HG02642 (cell line): ENCODE data around the gene PPP1R14C.

Experiments
- ATAC-seq: cut with Tn5 transposase; IDR thresholded peaks from one replicate; pipeline ENCODE4 v1.9.1; 2021; ENCODE audit warnings: mild to moderate bottlenecking; ENCODE audit not compliant: unreplicated experiment, poor library complexity

PPP1R14C gene

DNA sequence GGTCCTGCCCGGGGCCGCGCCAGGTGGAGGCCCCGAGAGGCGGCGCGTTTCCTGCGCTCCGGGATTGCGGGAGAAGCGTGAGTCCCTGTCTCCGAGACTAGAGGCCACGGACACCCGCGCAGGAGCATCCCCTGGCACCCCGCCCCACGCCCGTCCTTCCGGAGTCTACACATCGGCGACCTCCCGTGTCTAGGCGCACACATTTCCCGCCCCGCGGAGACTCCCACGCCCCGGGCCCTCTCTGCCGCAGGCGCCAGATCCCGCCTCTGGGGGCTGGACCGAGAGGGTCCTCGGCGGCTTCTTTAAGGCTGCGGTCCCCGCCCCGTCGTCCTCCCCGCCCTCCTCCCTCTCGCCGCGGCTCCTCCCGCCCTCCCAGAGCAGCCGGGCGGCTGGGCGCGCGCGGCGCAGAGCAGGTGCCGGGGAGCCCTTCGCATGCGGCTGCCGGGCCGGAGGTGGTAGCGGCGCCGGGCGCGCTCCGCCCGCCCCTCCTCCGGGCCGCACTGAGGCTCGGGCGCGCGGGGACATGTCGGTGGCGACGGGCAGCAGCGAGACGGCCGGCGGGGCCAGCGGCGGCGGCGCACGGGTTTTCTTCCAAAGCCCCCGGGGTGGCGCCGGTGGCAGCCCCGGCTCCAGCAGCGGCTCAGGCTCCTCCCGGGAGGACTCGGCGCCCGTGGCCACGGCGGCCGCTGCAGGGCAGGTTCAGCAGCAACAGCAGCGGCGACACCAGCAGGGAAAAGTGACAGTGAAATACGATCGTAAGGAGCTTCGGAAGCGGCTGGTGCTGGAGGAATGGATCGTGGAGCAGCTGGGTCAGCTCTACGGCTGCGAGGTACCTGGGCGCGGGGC, at the start of gene PPP1R14C:
Gene PPP1R14C, plus strand, starts transcription at position 375 of the 846 bp plus-strand sequence. Its CDS starts 149 bp downstream, at position 524.
- no peak for ATAC-seq

DNA sequence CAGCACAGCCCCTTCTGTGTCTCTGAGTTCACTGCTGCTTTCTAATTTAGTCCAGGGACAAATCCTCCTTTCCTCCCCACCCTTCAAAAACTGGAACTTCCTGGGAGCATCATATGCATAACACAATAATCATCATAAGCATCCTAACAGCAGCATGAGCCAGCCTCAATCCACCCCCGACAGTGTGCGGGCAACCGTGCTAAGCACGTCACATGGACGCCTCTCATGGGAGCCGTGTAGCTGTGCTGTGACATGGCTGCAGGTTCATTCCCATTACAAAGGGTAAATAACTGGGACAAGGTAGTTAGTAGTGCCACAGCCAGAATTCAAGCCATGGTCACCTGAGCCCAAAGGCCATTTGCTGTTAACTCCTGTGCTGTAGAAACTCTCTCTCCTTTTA, 49.4 kb upstream of the PPP1R14C start:
- no peak for ATAC-seq

- no peak for ATAC-seq
These were observed 44.7 kb upstream of the PPP1R14C start for GRCh38 chr6:150098155-150098554.

GRCh38 chr6:150099546-150099945, 43.3 kb upstream of the PPP1R14C start:
- ATAC-seq: no peak

- ATAC-seq: no peak
These were observed 42.9 kb upstream of the PPP1R14C start for GRCh38 chr6:150099953-150100352.

DNA sequence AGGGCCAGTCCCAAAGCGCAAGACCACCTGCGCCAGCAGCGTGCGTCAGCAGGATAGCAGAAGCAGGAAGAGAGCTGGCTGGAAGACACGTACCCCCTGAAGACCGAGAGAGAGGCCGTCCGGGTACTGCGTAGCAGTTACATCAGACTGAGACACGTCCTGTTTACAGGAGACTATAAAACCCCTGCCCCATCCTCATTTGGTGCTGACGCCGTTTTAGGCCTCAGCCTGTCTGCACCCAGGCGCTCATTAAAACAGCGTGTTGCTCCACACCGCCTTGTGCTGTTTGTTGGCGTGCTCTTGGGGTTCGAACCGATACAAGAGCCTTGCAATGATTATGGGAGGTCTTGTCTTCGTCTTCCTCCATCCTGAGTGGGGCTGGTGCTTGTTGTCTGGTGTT, 42.1 kb upstream of the PPP1R14C start:
- no peak for ATAC-seq

DNA sequence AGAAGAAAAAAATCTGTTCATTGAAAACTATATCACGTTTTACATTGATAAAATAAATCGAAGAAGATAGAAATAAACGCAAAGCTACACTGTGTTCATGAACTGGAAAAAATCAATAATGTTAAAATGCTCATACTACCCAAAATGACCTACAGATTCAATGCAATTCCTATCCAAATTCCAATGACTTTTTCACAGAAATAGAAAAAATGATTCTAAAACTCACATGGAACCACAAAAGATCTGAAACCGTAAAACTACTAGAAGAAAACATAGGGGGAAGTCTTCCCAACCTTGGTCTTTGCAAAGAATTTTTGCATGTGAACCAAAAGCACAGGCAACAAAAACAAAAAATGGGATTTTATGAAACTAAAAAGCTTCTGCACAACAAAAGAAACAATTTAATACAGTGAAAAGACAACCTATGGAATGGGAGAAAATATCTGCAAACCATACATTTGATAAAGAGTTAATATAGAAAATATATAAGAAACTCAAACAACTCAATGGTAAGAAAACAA, 40.0 kb upstream of the PPP1R14C start:
- no peak for ATAC-seq

DNA sequence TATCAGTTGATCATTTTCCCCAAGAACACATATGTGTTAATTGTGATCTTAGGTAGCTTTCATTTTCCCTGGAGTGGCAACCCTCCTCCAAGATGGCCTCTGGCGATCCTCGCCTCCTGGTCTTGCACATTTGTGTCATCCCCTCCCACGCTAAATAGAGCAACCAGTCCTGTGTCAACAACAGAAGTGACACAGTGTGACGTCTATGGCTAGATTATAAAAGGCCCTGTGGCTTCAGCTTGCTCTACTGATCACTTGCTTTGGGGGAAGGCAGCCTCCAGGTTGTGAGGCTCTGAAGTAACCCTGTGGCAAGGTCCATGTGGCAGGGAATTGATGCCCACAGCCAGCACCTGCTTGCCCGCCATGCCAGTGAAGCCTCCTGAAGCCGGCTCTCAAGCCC, 30.6 kb upstream of the PPP1R14C start:
- ATAC-seq: no peak

DNA sequence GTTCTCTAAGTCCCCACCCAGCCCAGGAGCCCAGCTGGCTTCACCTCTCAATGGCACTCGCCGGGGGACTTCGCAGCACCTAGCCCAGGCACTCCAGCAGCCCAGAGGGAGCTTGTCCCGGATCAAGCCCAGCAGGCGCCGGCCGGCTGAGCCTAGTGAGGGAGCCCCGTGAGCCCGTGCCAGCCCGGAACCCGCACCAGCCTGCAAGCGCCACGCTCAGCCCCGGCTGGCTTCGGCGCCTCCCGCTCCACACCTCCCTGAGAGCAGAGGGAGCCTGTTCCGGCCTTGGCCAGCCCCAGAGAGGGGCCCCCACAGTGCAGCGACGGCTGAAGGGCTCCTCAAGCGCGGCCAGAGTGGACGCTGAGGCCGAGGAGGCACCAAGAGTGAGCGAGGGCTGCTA, 27.1 kb upstream of the PPP1R14C start:
- ATAC-seq: no peak

GRCh38 chr6:150116200-150116800, 26.5 kb upstream of the PPP1R14C start:
- no peak for ATAC-seq

DNA sequence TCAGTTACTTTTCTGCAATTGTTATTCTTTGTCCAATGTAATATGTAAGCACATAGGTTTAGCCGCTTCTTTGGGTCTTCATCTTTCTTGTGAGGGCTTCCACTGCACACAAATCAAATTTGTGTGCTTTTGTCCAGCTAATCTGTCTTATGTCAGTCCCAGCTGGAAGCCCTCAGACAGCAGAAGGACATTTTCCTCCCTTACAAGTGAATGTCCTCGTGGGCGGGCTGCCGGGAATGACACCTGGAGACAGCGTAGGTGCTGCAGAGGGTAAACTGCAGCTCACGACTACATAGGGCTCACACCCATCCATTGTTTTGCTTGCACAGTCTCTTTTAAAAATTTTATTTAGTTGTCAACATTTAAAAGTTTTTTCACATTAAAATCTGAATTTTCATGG, 24.6 kb upstream of the PPP1R14C start:
- ATAC-seq: no peak

GRCh38 chr6:150118627-150119026, 24.2 kb upstream of the PPP1R14C start:
- no peak for ATAC-seq

DNA sequence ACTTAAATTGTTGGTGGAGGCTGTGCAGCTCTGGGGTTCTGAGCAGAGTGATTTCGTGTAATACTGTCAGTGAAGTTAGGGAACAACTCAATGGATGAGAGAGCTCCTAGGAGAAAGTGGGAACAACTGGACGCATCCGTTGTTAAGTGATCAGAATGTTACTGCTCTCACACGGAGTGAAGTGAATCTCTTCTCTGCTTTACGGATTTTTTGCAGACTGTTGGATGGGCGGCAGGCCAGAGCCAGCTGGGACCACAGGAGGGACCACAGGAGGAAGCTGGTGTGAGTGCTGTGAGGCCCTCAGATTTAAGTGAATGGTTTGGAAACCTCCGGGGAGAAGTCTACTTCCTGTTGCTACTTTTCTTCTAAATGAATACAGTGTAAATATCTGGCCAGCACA, 23.7 kb upstream of the PPP1R14C start:
- ATAC-seq: no peak

GRCh38 chr6:150123645-150124044, 19.2 kb upstream of the PPP1R14C start:
- ATAC-seq: no peak

DNA sequence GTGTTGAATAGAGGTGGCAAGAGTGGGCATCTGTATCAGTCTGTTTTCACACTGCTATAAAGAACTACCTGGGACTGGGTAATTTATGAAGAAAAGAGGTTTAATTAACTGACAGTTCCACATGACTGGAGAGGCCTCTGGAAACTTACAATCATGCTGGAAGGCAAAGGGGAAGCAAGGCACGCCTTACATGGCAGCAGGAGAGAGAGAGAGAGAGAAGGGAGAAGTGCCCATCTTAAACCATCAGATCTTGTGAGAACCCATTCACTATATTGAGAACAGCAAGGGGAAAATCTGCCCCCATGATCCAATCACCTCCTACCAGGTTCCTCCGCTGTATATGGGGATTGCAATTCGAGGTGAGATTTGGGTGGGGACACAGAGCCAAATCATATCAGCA, 18.6 kb upstream of the PPP1R14C start:
- no peak for ATAC-seq

- ATAC-seq: no peak
These were observed 16.1 kb upstream of the PPP1R14C start for GRCh38 chr6:150126641-150127291.

DNA sequence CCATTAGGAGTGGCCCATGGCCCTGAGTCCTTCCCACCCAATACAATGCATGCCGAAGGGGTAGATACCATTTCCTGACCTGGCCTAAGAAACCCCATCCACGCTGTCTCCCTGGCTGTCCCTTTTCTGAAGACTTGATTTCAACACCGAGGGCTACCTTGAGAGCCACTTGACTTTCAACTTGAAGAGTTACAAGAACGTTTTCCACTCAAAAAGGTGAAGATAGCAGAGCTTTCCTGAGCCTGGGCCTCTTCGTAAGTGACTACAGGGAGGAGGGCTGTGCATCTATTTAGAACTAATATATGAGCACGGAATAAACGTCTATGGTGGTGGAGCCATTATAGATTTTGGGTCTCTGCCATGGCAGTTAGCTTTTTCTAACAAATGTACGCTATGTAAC, 14.4 kb upstream of the PPP1R14C start:
- ATAC-seq: no peak

DNA sequence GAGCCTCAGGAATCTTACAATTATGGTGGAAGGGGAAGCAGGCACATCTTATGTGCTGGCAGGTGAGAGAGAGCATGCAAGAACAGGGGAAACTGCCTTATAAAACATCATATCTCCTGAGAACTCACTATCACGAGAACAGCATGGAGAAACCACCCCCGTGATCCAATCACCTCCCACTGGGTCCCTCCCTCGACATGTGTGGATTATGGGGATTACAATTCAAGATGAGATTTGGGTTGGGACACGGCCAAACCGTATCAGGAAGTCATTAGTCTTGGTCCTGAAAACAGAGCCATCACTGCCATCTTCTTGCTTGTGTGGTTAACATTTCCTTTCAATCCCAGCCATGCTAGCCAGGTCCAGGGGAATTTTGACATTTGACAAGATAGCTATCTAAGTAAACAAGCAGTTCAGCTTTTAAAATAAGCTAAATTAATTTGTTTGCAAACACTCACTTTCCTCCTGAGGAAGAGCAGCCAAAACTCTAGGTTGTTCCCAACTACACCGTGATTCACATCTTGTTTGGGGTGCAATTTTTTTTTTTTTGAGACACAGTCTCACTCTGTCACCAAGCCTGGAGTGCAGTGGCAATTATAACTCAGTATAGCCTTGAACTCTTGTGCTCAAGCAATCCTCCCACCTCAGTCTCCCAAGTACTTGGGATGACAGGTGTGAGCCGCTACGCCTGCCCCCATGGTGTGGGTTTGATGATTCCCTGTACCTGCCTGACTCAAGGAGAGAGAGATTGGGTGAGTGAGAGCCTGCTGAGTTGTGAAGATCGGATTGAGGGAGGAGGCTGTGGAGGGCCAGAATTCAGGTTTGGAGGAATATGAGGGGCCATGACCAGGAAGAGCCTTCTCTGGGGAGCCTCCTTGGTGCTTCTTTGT, 13.0 kb upstream of the PPP1R14C start:
- ATAC-seq: no peak

GRCh38 chr6:150133686-150134085, 9.2 kb upstream of the PPP1R14C start:
- no peak for ATAC-seq

DNA sequence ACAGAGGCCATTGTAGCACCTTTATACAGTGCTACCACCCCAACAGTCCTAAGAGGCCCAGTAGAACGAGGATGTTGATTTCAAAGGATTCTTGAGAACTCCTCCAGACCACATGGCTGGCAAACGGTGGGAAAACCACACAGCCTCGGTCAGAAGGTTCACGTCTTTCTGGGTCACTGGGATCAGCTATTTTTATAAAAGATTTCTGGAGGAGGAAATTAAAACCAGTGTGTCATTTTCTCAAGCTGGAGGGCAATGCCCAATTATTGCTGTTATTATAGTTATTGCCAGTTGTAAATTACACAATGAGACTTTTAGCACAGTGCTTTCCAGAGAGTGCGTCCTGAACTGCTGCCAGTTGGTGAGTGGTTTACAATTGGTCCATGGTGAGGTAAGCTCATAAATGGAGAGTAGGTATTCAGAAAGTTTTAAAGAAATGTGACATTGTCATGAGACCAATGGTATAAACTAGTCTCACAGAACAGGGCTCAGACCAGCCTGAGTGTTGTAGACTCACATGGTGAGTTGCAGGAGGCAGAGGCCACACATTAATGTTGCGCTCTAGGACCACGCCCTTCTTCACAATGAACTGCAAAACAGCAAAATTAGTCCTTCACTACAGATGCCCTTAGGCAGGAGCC, 8.4 kb upstream of the PPP1R14C start:
- ATAC-seq: no peak
